ENCODE measurements around the gene KCNAB3.

Gene KCNAB3

DNA sequence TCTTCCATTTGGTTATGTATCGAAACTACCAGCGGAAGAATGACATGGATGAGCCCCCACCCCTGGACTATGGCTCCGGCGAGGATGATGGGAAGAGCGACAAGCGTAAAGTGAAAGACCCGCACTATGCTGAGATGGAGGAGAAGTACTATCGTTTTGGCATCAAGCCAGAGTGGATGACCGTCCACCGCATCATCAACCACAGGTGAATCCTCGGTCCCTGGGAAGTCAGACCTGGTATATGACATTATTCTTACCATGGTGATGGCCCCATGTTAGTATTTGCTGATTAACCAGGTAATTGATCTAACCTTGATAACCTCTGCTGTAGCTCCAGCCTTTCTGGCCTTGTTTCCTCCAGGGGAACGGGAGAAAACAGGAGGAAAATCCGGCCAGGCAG lies 32.6 kb downstream of the KCNAB3 start:
- DNase-seq, result no peak

GRCh38 chr17:7894866-7895265 lies 34.8 kb downstream of the KCNAB3 start:
- DNase-seq, result no peak

GRCh38 chr17:7894226-7894625 lies 35.4 kb downstream of the KCNAB3 start:
- DNase-seq, result no peak

GRCh38 chr17:7893187-7893880 lies 36.3 kb downstream of the KCNAB3 start:
- no peak for DNase-seq

GRCh38 chr17:7889166-7889955 lies 40.3 kb downstream of the KCNAB3 start:
- DNase-seq, result peak; percentile 58 to 60

DNA sequence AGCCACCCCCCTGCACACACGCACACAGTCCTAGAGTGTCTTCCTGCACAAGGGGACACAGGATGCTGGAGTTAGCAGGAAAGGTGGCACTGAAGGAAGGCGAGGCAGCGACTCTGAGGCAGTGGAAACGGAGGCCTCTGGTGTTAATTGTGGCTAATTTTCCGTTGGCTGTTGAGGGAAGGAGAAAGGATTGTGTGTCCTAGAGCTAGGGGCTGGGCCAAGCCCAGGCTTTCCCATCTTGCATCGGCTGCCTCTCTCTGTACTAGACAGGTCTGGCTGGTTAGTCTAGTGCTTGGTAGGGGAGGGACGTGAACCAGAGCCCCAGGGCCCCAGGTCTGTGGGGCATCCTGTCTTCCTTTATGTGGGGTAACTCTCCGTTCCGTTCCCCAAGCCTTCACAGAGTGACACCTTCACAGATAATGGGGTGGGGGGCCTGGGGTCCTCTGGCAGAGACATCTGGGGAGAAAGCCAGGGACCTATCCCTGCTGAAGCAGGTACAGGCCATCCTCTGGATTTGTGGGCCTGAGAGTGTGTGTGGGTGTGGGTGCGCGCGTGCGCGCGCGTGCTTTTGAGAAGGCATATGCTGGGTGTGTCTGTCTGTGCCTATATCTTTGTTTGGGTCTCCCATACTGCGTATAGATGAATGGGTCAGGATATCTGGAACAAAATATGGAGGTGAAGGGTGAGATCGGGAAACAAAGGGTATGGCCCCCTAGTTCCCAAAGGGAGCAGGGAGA lies 41.3 kb downstream of the KCNAB3 start, which contains the start of gene CHD3:
Gene CHD3 (plus strand): TSS at position 606 of the 737 bp plus-strand sequence. CDS start 212 bp downstream, outside the sequence.
- peak; percentile 80 for DNase-seq

- DNase-seq, result peak; percentile 89 to 90
Observed at GRCh38 chr17:7887482-7888183, 42.0 kb downstream of the KCNAB3 start.

GRCh38 chr17:7887038-7887481 lies 42.6 kb downstream of the KCNAB3 start:
- DNase-seq, result no peak

- peak; percentile 72 to 73 for DNase-seq
Observed at GRCh38 chr17:7886227-7887037, 43.2 kb downstream of the KCNAB3 start.

DNA sequence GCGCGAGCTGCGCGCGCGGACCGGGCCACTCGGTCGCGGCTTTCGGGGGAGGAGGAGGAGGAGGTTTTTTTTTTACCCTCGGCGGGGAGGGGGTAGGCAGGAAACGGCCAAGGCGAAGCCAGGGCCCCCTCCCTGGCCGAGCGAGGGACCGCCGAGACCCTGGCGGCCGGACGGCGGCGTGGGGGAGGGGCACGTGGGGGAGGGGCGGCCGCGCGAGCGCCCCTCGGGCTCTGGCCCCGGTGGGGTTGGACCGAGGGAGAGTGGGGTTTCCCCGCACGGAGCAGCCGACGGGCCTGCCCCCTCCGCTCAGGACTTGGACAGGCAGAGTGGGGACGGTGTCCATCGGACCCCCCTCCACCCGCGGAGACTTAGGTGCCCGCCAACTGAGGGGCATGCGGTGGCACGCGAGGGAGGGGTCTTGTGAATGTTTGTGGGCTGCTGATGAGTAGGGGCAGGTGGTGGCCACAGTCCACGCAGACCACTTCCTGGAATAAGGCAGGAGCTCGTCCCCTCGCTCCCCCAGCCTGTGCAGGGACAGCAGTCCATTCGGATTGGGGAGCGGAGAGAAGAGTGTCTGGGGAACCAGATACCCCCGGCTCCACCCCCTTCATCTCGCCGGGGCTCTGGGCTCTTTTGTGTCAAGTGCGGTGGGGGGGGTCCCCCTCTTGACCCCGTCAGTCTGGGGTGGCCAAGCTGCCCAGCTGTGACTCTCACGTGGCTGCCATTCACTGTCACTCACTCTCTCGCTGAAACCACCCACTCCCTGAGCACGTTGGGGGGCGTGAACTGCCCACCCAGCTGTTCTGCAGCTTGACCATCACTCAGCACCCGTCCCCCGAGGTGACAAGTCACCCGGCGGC lies 44.1 kb downstream of the KCNAB3 start:
- peak; percentile 63 to 71 for DNase-seq

DNA sequence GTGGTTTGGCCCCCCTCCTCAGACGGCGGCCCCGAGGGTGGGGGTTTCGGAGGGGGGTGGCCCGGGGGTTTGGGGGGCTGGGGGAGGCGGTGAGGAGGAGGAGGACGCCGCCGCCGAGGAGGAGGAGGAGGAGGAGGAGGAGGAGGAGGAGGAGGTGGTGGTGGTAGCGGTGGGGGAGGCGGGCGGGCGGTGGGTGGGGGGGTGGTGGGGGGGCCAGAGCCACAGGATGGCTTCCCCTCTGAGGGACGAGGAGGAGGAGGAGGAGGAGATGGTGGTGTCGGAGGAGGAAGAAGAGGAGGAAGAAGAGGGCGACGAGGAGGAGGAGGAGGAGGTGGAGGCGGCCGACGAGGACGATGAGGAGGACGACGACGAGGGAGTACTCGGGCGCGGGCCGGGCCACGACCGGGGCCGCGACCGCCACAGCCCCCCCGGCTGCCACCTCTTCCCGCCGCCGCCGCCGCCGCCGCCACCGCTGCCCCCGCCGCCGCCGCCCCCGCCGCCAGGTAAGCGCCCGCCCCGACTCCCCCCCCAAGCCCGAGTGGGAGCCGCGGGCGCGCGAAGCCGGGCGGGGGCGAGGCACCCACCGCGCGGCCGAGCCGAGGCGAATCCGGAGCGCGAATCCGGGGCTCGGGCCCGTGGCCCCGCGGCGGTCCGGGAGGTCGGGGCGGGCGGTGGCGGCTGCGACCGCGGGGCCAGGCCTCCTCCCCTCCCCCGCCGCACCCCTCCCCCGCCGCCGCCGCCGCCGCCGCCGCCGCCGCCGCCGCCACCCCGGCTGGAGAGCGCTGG lies 44.9 kb downstream of the KCNAB3 start:
- peak; percentile 37 to 53 for DNase-seq

GRCh38 chr17:7883781-7884386 lies 45.8 kb downstream of the KCNAB3 start:
- peak; percentile 41 to 44 for DNase-seq

GRCh38 chr17:7882629-7883028 lies 47.0 kb downstream of the KCNAB3 start:
- DNase-seq, result no peak

GRCh38 chr17:7882068-7882467 lies 47.6 kb downstream of the KCNAB3 start:
- peak in 1 of 2 experiments; percentile 26 for DNase-seq

- no peak for DNase-seq
Observed at GRCh38 chr17:7881276-7882054, 48.2 kb downstream of the KCNAB3 start.

GRCh38 chr17:7880076-7880868 lies 49.4 kb downstream of the KCNAB3 start:
- DNase-seq, result no peak

DNA sequence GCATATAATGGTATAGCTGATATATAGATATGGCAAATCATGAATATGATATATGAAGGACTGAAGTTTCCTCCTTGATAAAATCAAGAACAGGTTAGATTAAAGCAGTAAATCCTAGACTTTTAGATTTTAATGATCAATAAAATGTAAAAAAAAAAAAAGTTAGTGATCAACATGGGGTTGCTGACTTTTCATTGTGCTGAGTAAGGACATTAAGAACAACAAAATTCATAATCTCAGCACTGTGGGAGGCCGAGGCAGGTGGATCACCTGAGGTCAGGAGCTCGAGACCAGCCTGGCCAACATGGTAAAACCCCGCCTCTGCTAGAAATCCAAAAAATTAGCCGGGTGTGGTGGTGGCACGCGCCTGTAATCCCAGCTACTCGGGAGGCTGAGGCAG lies 51.4 kb downstream of the KCNAB3 start:
- no peak for DNase-seq
